Panc1 (cell line): ENCODE data around the gene ZBTB7C. TPM values are rescaled to one million over a fixed set of nuclear protein-coding genes. Genes with fewer than 3 reads are reported as not detected.

Source experiments
- ATAC-seq: fragments of 200-7000 bp; cut with Tn5 transposase; 2 replicates; pipeline ENCODE4 v1.9.1; 2020; ENCODE audit warnings: mild to moderate bottlenecking, moderate library complexity
- BruUV-seq: library from RNA; stranded (reverse); fragments of 400-500 nt; replicated peaks from 2 replicates; lab custom pipeline; 2021; lab: Mats Ljungman, UMichigan
- CTCF ChIA-PET: fragments of 300-600 bp; sonication (Branson Sonifier 250); formaldehyde crosslinking; loops from one replicate; lab custom pipeline; 2022; ENCODE audit warnings: antibody characterized with exemption; lab: Charles Lee
- POLR2A ChIA-PET: fragments of 300-600 bp; sonication (Branson Sonifier 250); formaldehyde crosslinking; loops from one replicate; lab custom pipeline; 2022; ENCODE audit warnings: antibody characterized with exemption; lab: Charles Lee
- DNase-seq: peaks from one replicate; pipeline ENCODE4 v3.0.0-alpha.2; 2010; ENCODE audit warnings: low read depth, low spot score
- H3K27ac ChIP-seq: 2 replicates; pipeline ENCODE4 v1.5.1; 2011; ENCODE audit warnings: mild to moderate bottlenecking, low read length, inconsistent platforms
- H3K27me3 ChIP-seq: fragments of 200-500 bp; sonication (Bioruptor generic); 2 replicates; pipeline ENCODE4 v1.6.0; 2014; ENCODE audit warnings: low read length, inconsistent platforms; ENCODE audit not compliant: control insufficient read depth, insufficient read depth
- H3K36me3 ChIP-seq: fragments of 200-500 bp; sonication (Bioruptor generic); 2 replicates; pipeline ENCODE4 v1.5.1; 2014; ENCODE audit warnings: inconsistent platforms, mild to moderate bottlenecking, low read length, moderate library complexity; ENCODE audit not compliant: control insufficient read depth, insufficient read depth
- H3K4me1 ChIP-seq: 2 replicates; pipeline ENCODE4 v1.5.1; 2011; ENCODE audit warnings: inconsistent platforms, mild to moderate bottlenecking, low read length, moderate library complexity; ENCODE audit not compliant: control insufficient read depth, insufficient read depth
- H3K4me3 ChIP-seq, 2 experiments: 2 replicates each; pipeline ENCODE4 v1.5.1; 2011 to 2012; ENCODE audit warnings: low read depth in 2 of 2, low read length in 2 of 2, mild to moderate bottlenecking in 2 of 2, inconsistent platforms in 1 of 2, moderate library complexity in 1 of 2
- H3K9me3 ChIP-seq: fragments of 200-500 bp; sonication (Bioruptor generic); 2 replicates; pipeline ENCODE4 v1.5.1; 2014; ENCODE audit warnings: low read depth, mild to moderate bottlenecking, inconsistent platforms, low read length, moderate library complexity; ENCODE audit not compliant: control insufficient read depth, insufficient read depth
- CTCF ChIP-seq: fragments of 450-650 bp; IDR thresholded peaks from 2 replicates; pipeline ENCODE4 v1.5.1; 2017; ENCODE audit warnings: mild to moderate bottlenecking
- POLR2AphosphoS5 ChIP-seq: IDR thresholded peaks from 2 replicates; pipeline ENCODE4 v1.6.1; 2012; ENCODE audit warnings: mild to moderate bottlenecking, low read depth, low read length, moderate library complexity
- REST ChIP-seq, 2 experiments: IDR thresholded peaks; 2 replicates each; pipeline ENCODE4 v1.6.1; 2011 to 2012; ENCODE audit warnings: low read depth in 2 of 2, control low read depth in 1 of 2, low read length in 1 of 2, mild to moderate bottlenecking in 1 of 2, moderate library complexity in 1 of 2; ENCODE audit not compliant: insufficient read depth in 1 of 2
- SIN3A ChIP-seq: IDR thresholded peaks from 2 replicates; pipeline ENCODE4 v1.6.1; 2012; ENCODE audit warnings: low read depth, mild to moderate bottlenecking, low read length, moderate library complexity, borderline replicate concordance; ENCODE audit not compliant: insufficient read depth
- TCF7L2 ChIP-seq: IDR thresholded peaks from 2 replicates; pipeline ENCODE4 v1.6.1; 2011; ENCODE audit warnings: mild to moderate bottlenecking, low read depth, low read length, inconsistent platforms
- in situ Hi-C: cut with HindIII; loops from 2 replicates; pipeline ENCODE4 v1.10.0; 2016; ENCODE audit warnings: low sequenced_read_pairs, low pct_unique_long_range_greater_than_20kb
- intact Hi-C: fragments of 100-400 bp; cut with micrococcal nuclease; formaldehyde crosslinking; loops from one replicate; pipeline ENCODE4 v1.10.0; 2022; ENCODE audit not compliant: unreplicated experiment
- total RNA-seq: library from RNA; stranded (reverse); gene quantifications from one replicate; pipeline ENCODE4 v1.2.1, GENCODE V29; 2021; ENCODE audit not compliant: unreplicated experiment

ZBTB7C gene
- total RNA-seq, 1 experiment from 2014 or later, result 0.03 TPM

GRCh38 chr18:48456838-48457237, 47.7 kb upstream of the ZBTB7C start:
- in situ Hi-C loops, result no loop called here
- no TSS peak for BruUV-seq
- POLR2A ChIA-PET, result interaction anchor here (0.6 kb wide), 1 partner anchor 355 kb away, joined by 3 read pairs; no protein-coding TSS in a partner anchor
- CTCF ChIA-PET, result interaction anchor here (0.6 to 1.0 kb wide), 3 partner anchors 10 to 23 kb away, joined by 3 read pairs; no protein-coding TSS in a partner anchor
- H3K36me3 ChIP-seq, result no peaks in the 10 kb centered on the region
- no peak overlapping the region for H3K27ac ChIP-seq
- no peak for TF ChIP-seq REST (IDR thresholded peaks at IDR 0.05; ENCODE audit: insufficient read depth in 1 of 2, low read depth in 2 of 2, low read length in 1 of 2)
- no peak for TF ChIP-seq POLR2AphosphoS5
- TF ChIP-seq CTCF, result no peak
- TF ChIP-seq SIN3A, result no peak
- no peak for TF ChIP-seq TCF7L2
- no peaks in the 10 kb centered on the region for H3K27me3 ChIP-seq
- no peaks in the 10 kb centered on the region for H3K4me1 ChIP-seq
- DNase-seq (no peak), ATAC-seq (no peak)
- no peak overlapping the region for H3K4me3 ChIP-seq
- H3K9me3 ChIP-seq, result no peaks in the 10 kb centered on the region
- intact Hi-C loops, result no loop called here

- H3K27ac ChIP-seq, result no peak overlapping the region
- H3K4me1 ChIP-seq, result no peaks in the 10 kb centered on the region
- no peak overlapping the region for H3K4me3 ChIP-seq
- no peak for DNase-seq
- ATAC-seq, result no peak
- BruUV-seq, result no TSS peak
- TF ChIP-seq POLR2AphosphoS5, result no peak
- no peak for TF ChIP-seq TCF7L2
- TF ChIP-seq CTCF, result no peak
- no peak for TF ChIP-seq SIN3A
- TF ChIP-seq REST (IDR thresholded peaks at IDR 0.05; ENCODE audit: insufficient read depth in 1 of 2, low read depth in 2 of 2, low read length in 1 of 2), result no peak
- in situ Hi-C loops (no loop called here), intact Hi-C loops (no loop called here)
- POLR2A ChIA-PET, result interaction anchor here (0.6 kb wide), 1 partner anchor 354 kb away, joined by 3 read pairs; no protein-coding TSS in a partner anchor
- H3K36me3 ChIP-seq, result no peaks in the 10 kb centered on the region
- no peaks in the 10 kb centered on the region for H3K27me3 ChIP-seq
- no peaks in the 10 kb centered on the region for H3K9me3 ChIP-seq
- CTCF ChIA-PET, result interaction anchor here (0.8 to 1.0 kb wide), 2 partner anchors 9 to 10 kb away, joined by 3 read pairs; no protein-coding TSS in a partner anchor
Measured at GRCh38 chr18:48455555-48456478, 46.6 kb upstream of the ZBTB7C start.
